DND-41 (cell line): ENCODE results near the gene TECPR2.
"Not testable (repeated sequence)": the region's sequence is repeated elsewhere in the genome, so short reads cannot be mapped to it uniquely, and the experiment has no call there.

ENCODE experiments used
- ATAC-seq: fragments of 200-7000 bp; cut with Tn5 transposase; 3 replicates; pipeline ENCODE4 v1.9.1; 2021; ENCODE audit warnings: low read depth; ENCODE audit not compliant: insufficient read depth
- DNase-seq: peaks from one replicate; pipeline ENCODE4 v3.0.0-alpha.2; 2020
- H2AFZ ChIP-seq: 2 replicates; pipeline ENCODE4 v1.6.0; 2012; ENCODE audit warnings: low read depth, low read length
- H3K27ac ChIP-seq: 2 replicates; pipeline ENCODE4 v1.5.1; 2012; ENCODE audit warnings: low read length, inconsistent platforms
- H3K27me3 ChIP-seq: fragments of 200-600 bp; sonication (generic); 2 replicates; pipeline ENCODE4 v1.6.0; 2012; ENCODE audit warnings: low read length, mild to moderate bottlenecking, inconsistent platforms; ENCODE audit not compliant: insufficient read depth, poor library complexity
- H3K36me3 ChIP-seq: 2 replicates; pipeline ENCODE4 v1.5.1; 2012; ENCODE audit warnings: low read length, inconsistent platforms; ENCODE audit not compliant: insufficient read depth
- H3K4me1 ChIP-seq: 2 replicates; pipeline ENCODE4 v1.5.1; 2012; ENCODE audit warnings: mild to moderate bottlenecking, low read length; ENCODE audit not compliant: insufficient read depth
- H3K4me2 ChIP-seq: 2 replicates; pipeline ENCODE4 v1.6.0; 2012; ENCODE audit warnings: mild to moderate bottlenecking, moderate library complexity, low read length, inconsistent platforms; ENCODE audit not compliant: insufficient read depth
- H3K4me3 ChIP-seq, 2 experiments: fragments of 200-600 bp in 1 of 2; shearing (Covaris generic) in 1 of 2; 2 replicates each; pipeline ENCODE4 v1.5.1; 2012 to 2016; ENCODE audit warnings: inconsistent platforms in 2 of 2, low read length in 2 of 2, mild to moderate bottlenecking in 2 of 2, low read depth in 1 of 2, moderate library complexity in 1 of 2
- H3K79me2 ChIP-seq: 2 replicates; pipeline ENCODE4 v1.6.0; 2012; ENCODE audit warnings: low read length, inconsistent platforms; ENCODE audit not compliant: insufficient read depth
- H3K9ac ChIP-seq: 2 replicates; pipeline ENCODE4 v1.6.0; 2012; ENCODE audit warnings: low read depth, mild to moderate bottlenecking, inconsistent platforms, low read length, moderate library complexity
- H3K9me3 ChIP-seq: 2 replicates; pipeline ENCODE4 v1.5.1; 2012; ENCODE audit warnings: low read length, moderate library complexity, mild to moderate bottlenecking, inconsistent platforms; ENCODE audit not compliant: insufficient read depth, severe bottlenecking
- H4K20me1 ChIP-seq: 2 replicates; pipeline ENCODE4 v1.6.0; 2012; ENCODE audit warnings: low read length; ENCODE audit not compliant: insufficient read depth
- EZH2 ChIP-seq: IDR thresholded peaks from 3 replicates; pipeline ENCODE4 v1.6.1; 2012; ENCODE audit warnings: borderline replicate concordance, low read depth, mild to moderate bottlenecking, moderate library complexity, low read length, inconsistent platforms; ENCODE audit not compliant: severe bottlenecking
- TF ChIP-seq, protein P1 (sequence below): IDR thresholded peaks from 2 replicates; pipeline ENCODE4 v1.5.1; 2012; ENCODE audit warnings: borderline replicate concordance, low read length, moderate library complexity, mild to moderate bottlenecking; ENCODE audit not compliant: poor library complexity, severe bottlenecking; ENCODE audit errors: extremely low read depth

The TECPR2 gene

DNA sequence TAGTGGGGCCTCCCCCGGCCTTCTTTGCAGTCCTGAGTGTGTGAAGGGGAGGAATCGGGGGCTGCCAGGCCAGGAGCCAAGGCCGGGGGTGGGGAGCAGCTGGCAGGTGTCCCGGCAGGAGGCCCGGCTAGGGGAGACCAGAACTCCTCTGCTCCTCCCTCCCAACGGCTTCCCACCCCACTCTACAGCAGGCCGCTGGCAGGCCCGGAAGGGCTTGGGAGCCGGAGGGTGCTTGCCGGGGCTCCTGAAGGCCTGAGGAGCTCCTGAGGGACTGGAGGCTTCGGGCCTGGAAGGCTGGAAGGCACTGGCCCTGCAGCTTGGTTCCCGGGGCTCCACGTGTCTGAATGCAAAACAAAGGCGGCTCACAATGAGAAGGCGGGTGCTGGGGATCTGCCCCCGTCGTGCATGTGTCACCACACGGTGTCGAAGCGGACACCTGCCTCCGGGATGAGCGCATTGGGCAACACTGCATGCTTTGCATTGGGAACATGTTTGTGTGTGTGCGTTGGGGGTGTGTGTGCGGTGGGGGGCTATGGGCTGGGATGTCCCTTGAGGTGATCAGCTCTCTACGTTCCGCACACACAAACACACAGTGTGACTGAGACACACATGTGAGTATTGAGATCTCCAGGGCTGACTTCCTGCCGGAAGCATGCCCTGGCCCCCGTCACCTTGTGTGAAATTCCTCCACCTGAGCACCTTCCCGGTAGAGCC lies 177.7 kb downstream of the TECPR2 start:
- Histone ChIP-seq H3K9ac (no peak overlapping the region), H3K9me3 (no peaks in the 10 kb centered on the region), H3K27ac (no peak overlapping the region), H3K79me2 (no peaks in the 10 kb centered on the region), H3K4me1 (no peaks in the 10 kb centered on the region), H3K4me2 (no peak overlapping the region), H4K20me1 (no peaks in the 10 kb centered on the region; the same call in 1 of the 2 replicates), H2AFZ (no peak overlapping the region), H3K4me3 (no peak overlapping the region), H3K27me3 (no peaks in the 10 kb centered on the region), H3K36me3 (no peaks in the 10 kb centered on the region)
- no peak for ATAC-seq
- no peak for DNase-seq
- TF ChIP-seq, protein P1, sequence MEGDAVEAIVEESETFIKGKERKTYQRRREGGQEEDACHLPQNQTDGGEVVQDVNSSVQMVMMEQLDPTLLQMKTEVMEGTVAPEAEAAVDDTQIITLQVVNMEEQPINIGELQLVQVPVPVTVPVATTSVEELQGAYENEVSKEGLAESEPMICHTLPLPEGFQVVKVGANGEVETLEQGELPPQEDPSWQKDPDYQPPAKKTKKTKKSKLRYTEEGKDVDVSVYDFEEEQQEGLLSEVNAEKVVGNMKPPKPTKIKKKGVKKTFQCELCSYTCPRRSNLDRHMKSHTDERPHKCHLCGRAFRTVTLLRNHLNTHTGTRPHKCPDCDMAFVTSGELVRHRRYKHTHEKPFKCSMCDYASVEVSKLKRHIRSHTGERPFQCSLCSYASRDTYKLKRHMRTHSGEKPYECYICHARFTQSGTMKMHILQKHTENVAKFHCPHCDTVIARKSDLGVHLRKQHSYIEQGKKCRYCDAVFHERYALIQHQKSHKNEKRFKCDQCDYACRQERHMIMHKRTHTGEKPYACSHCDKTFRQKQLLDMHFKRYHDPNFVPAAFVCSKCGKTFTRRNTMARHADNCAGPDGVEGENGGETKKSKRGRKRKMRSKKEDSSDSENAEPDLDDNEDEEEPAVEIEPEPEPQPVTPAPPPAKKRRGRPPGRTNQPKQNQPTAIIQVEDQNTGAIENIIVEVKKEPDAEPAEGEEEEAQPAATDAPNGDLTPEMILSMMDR = no peak

DNA sequence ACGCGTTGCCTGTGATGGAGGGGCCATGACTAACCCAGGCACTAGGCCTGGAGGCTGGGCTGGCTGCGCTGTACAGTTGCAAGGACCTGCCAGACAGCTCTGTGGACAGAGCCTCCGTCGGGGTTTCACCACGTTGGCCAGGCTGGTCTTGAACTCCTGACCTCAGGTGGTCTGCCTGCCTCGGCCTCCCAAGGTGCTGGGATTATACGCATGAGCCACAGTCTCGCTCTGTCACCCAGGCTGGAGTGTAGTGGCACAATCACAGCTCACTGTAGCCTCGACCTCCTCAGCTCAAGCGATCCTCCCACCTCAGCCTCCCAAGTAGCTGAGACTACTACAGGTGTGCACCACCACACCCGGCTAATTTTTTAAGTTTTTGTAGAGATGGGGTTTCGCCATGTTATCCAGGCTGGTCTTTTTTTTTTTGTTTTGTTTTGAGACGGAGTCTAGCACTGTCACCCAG lies 178.3 kb downstream of the TECPR2 start:
- H3K27me3 ChIP-seq, H3K4me3 ChIP-seq, H2AFZ ChIP-seq, H3K27ac ChIP-seq, ATAC-seq, H3K9me3 ChIP-seq, H3K9ac ChIP-seq, H3K36me3 ChIP-seq, DNase-seq, H3K4me1 ChIP-seq, H4K20me1 ChIP-seq, H3K79me2 ChIP-seq, H3K4me2 ChIP-seq: not testable (repeated sequence)

DNA sequence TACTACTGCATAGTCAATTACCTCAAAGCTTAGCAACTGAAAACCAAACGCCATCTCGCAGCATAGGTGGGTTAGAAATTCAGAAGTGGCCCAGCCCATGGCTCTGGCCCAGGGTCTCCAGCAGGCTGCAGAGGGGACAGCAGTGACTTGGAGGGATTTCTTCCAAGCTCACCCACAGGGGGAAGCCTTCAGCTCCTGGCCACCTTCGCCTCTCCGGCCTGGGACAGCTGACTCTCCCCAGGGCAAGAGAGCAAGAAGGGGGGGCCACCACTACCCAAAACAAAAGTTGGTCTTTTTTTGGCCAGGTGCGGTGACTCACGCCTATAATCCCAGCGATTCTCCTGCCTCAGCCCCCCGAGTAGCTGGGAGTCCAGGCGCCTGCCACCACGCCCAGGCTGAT lies 179.0 kb downstream of the TECPR2 start:
- TF ChIP-seq EZH2 = no peak
- TF ChIP-seq, protein P1 = no peak
- Histone ChIP-seq H3K4me2 (no peak overlapping the region), H3K4me3 (no peak overlapping the region), H4K20me1 (no peaks in the 10 kb centered on the region; the same call in 1 of the 2 replicates), H3K79me2 (no peaks in the 10 kb centered on the region), H2AFZ (no peak overlapping the region), H3K27me3 (no peaks in the 10 kb centered on the region), H3K4me1 (no peaks in the 10 kb centered on the region), H3K9ac (no peak overlapping the region), H3K9me3 (no peaks in the 10 kb centered on the region), H3K36me3 (no peaks in the 10 kb centered on the region), H3K27ac (no peak overlapping the region)
- DNase-seq = no peak
- no peak for ATAC-seq

DNA sequence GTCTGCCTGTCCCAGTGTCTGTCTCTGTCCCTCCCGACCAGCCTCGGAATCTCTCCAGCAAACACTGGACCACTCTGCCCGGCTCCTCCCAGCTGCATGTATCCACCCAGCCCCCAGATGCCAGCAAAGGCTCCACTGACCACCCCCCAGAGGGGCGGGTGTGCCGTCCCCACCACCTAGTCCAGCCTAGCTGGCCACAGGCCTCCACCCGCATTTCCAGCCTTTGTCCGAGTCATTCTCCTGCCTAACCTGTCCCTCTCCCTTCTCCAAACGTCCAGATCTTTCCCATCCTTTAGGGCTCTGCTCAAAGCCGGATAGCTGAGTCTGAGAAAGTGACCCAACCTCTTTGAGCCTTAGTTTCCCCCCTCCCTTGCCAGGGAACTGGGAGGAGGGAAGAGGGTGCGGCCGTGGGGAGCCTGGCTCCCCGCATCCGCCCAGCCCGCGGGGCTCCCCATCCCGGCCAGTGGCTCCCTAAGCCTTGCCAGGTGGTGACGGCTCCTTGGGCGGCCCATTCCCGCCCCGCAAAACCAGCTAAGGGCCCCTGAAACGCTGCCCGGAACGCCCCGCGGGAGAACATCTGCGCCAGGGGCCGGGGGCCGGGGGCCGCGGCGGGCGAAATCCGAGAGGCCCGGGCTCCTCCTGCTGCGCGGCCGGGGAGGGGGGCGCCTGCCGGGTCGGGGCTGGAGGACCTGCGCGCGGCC lies 181.5 kb downstream of the TECPR2 start:
- DNase-seq (no peak), ATAC-seq (no peak)
- Histone ChIP-seq H3K79me2 (no peaks in the 10 kb centered on the region), H3K36me3 (no peaks in the 10 kb centered on the region), H3K9ac (no peak overlapping the region), H3K9me3 (no peaks in the 10 kb centered on the region), H3K4me2 (no peak overlapping the region), H3K4me1 (no peaks in the 10 kb centered on the region), H4K20me1 (no peaks in the 10 kb centered on the region; the same call in 1 of the 2 replicates), H3K4me3 (no peak overlapping the region), H3K27me3 (no peaks in the 10 kb centered on the region), H3K27ac (no peak overlapping the region), H2AFZ (no peak overlapping the region)
- TF ChIP-seq EZH2 = no peak
- TF ChIP-seq, protein P1 = no peak
